Brain microvascular endothelial cell (primary cell): Measurements from ENCODE around the gene GALNT18.

Source experiments
- DNase-seq: peaks from one replicate; pipeline ENCODE4 v3.0.0-alpha.2; 2020
- H3K27ac ChIP-seq: fragments of 250-450 bp; sonication (Bioruptor Pico); 2 replicates; pipeline ENCODE4 v1.5.1; 2020; ENCODE audit warnings: mild to moderate bottlenecking, moderate library complexity
- H3K27me3 ChIP-seq: fragments of 250-450 bp; sonication (Bioruptor Pico); replicated peaks from 2 replicates; pipeline ENCODE4 v1.5.1; 2020; ENCODE audit warnings: mild to moderate bottlenecking
- H3K36me3 ChIP-seq: fragments of 250-450 bp; sonication (Bioruptor Pico); replicated peaks from 2 replicates; pipeline ENCODE4 v1.5.1; 2020; ENCODE audit warnings: mild to moderate bottlenecking
- H3K4me3 ChIP-seq: 2 replicates; pipeline ENCODE4 v1.5.1; 2011; ENCODE audit warnings: low read depth, mild to moderate bottlenecking, control low read depth, low read length, moderate library complexity
- in situ Hi-C: cut with HindIII; loops from 2 replicates; pipeline ENCODE4 v1.10.0; 2017; ENCODE audit warnings: low sequenced_read_pairs, low pct_ligation_motif_present
- TF ChIP-seq, protein P1 (sequence below): IDR thresholded peaks from 2 replicates; pipeline ENCODE4 v1.5.1; 2011; ENCODE audit warnings: low read depth, mild to moderate bottlenecking, moderate library complexity, low read length, control low read depth, inconsistent platforms; ENCODE audit errors: missing control alignments

GALNT18 gene

DNA sequence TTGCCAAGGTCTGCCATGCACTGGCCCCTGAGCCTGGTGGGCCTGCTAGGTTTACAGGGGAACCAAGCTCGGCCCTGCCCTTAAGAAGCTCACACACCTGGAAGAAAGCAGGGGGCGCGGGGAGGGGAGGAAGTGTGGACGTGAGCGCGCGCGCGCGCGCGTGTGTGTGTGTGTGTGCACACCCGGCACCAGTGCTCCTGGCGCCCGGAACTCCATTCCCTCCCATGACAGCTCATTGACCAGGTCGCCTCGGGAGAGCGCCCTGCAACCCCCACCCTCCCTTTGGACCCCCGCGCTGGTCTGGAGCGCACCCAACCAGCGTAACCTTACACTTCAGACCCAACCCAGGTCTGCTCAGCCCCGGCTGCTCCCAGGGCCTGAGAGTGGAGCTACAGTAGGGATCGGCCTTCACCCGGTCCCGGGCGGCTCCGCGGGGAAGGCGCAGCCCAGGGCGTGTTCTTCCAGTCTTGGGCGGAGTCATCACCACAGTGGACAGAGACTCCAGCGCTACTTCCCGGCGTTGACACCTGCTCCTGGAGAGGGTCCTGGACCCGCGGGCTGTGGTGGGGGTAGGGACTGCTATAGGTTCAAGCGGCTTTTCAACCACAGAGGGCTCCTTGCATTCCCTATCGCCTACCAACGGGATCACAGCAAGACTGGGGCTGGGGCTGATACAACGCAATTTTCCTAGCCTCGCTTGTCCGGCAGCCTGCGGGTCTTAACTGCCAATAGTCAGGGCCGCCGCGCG is 1.5 kb downstream of the GALNT18 start:
- Histone ChIP-seq H3K36me3 (no peaks in the 10 kb centered on the region), H3K4me3 (peak overlapping the region; percentile 55), H3K27me3 (peaks cover 21% of the 10 kb centered on the region), H3K27ac (no peak overlapping the region)
- in situ Hi-C loops, result no loop called here
- no peak for DNase-seq
- TF ChIP-seq, protein P1, sequence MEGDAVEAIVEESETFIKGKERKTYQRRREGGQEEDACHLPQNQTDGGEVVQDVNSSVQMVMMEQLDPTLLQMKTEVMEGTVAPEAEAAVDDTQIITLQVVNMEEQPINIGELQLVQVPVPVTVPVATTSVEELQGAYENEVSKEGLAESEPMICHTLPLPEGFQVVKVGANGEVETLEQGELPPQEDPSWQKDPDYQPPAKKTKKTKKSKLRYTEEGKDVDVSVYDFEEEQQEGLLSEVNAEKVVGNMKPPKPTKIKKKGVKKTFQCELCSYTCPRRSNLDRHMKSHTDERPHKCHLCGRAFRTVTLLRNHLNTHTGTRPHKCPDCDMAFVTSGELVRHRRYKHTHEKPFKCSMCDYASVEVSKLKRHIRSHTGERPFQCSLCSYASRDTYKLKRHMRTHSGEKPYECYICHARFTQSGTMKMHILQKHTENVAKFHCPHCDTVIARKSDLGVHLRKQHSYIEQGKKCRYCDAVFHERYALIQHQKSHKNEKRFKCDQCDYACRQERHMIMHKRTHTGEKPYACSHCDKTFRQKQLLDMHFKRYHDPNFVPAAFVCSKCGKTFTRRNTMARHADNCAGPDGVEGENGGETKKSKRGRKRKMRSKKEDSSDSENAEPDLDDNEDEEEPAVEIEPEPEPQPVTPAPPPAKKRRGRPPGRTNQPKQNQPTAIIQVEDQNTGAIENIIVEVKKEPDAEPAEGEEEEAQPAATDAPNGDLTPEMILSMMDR, result no peak

DNA sequence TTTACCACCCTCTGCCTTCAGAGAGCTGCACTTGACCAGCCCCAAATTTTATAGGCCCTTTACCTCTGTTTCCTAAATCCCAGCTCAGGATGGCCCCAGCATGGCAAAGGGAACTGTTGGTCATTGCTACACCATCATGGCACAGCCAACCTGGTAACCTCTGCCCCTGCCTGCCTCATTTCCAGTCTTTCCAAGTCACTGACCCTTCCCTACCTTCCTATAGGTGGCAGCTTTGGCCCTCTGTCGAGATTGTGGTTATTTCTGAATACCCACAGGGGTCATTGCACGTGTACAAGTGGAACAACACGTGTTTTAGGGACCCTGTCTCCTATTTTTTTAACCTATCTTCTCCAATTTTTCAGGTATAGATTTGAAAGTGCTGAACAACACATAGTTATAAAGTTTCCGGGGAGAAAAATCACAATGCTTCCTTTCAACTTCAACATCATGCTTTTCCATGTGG is 2.8 kb downstream of the GALNT18 start:
- Histone ChIP-seq H3K36me3 (no peaks in the 10 kb centered on the region), H3K27ac (no peak overlapping the region), H3K27me3 (peaks cover 21% of the 10 kb centered on the region), H3K4me3 (no peak overlapping the region)
- no peak for DNase-seq
- TF ChIP-seq, protein P1, result peak; percentile 14
- in situ Hi-C loops, result no loop called here

DNA sequence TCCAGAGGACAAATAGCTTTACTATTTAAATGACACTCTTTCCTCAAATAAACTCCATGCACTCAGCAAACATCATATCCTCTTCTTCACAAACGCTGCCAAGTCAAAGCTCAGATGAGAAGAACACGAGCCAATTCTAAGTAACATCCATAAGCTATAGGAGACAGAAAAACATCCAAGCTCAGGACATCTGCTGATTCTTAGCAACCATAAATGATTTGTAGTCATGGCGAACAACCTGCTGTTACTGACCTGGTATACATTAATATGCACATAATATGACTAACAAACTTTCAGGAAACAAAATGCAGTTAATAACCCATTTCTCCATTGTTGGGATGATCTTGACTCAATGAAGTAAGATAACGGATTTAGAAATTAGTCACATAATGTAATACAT is 6.7 kb downstream of the GALNT18 start:
- H3K27ac ChIP-seq, result no peak overlapping the region
- in situ Hi-C loops, result no loop called here

DNA sequence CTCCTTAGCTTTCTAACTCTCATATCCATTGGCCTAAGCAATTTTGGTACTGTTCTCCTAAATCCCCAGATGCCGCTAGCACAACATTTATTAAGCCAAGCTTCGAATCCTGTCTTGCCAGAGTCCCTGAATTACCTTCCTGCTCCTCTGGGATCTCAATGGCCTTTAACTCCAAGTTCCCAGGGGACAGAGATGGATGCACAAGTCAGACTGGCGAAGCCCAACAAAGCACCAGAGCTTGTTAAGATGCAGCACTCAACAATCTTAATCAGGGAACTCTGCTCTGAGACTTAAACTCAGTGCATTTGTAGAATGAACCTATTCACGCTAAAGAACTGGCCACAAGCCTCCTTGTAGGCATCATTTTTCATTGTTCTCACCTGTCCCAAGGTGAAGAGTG is 9.4 kb downstream of the GALNT18 start:
- Histone ChIP-seq H3K27ac (no peak overlapping the region), H3K4me3 (no peak overlapping the region), H3K36me3 (no peaks in the 10 kb centered on the region), H3K27me3 (peaks cover 3% of the 10 kb centered on the region)
- DNase-seq, result no peak
- in situ Hi-C loops, result no loop called here
- TF ChIP-seq, protein P1, result no peak

More for the DNA sequence above, 6.7 kb downstream of the GALNT18 start:
- Histone ChIP-seq H3K36me3 (no peaks in the 10 kb centered on the region), H3K27me3 (peaks cover 12% of the 10 kb centered on the region), H3K4me3 (no peak overlapping the region)
- TF ChIP-seq, protein P1, result no peak
- no peak for DNase-seq

DNA sequence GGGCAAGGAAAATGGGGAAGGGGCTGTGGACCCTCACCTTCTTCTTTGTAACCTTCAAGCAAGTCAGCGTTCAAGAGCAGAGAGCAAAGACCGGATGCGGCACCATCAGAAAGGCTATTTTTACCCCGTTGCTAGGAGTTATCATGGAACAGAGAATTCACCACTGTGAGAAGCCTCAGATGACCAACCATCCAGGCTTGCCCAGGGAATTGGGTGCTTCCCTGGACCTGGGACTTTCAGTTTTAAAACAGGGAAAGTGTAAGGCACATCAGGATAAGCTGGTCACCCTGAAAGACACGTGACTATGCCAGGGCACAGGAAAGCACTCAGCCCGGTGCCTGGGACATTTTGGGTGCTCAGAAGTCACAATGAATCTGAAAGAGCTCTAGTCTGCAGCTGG is 10.4 kb downstream of the GALNT18 start:
- TF ChIP-seq, protein P1, result no peak
- Histone ChIP-seq H3K27me3 (peaks cover 3% of the 10 kb centered on the region), H3K4me3 (no peak overlapping the region), H3K27ac (no peak overlapping the region), H3K36me3 (no peaks in the 10 kb centered on the region)
- DNase-seq, result peak; percentile 30
- in situ Hi-C loops, result no loop called here

DNA sequence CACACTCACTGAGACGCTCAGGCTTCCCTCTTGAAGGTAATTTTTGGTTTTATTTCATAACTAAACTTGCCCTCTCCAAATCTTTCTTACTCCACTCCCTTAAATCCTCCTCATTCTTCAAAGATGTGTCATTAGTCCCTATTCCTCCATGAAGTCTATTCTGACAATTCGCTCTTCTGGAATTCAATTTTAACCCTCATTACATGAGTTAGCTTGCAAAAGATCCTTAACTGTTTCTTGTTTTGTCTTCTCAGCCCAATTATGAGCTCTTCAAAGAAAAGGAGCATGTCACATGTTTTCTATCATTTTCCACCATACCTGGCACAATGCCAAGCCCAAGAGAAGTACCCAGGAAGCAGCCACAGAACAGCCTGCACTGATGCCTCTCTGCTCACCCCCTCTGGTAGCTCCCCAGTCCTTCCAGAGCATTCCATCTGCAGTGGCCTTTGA is 13.0 kb downstream of the GALNT18 start:
- TF ChIP-seq, protein P1, result no peak
- in situ Hi-C loops, result no loop called here
- no peak for DNase-seq
- peaks cover 3% of the 10 kb centered on the region for H3K27me3 ChIP-seq
- H3K27ac ChIP-seq, result no peak overlapping the region
- no peak overlapping the region for H3K4me3 ChIP-seq
- H3K36me3 ChIP-seq, result no peaks in the 10 kb centered on the region
